Measurements from ENCODE around the gene KCNB1.

Gene KCNB1

GRCh38 chr20:49343246-49343645, 139.2 kb downstream of the KCNB1 start:
- no peak for DNase-seq (ENCODE audit: extremely low spot score)

GRCh38 chr20:49340161-49340966, 142.1 kb downstream of the KCNB1 start:
- POLR2A ChIA-PET: no interaction called here
- TF ChIP-seq CTCF (IDR thresholded peaks at IDR 0.05; ENCODE audit: control extremely low read depth, extremely low read depth, low read depth, missing control alignments): no peak
- no peak for DNase-seq (ENCODE audit: extremely low spot score)
- CTCF ChIA-PET: no interaction called here

More at GRCh38 chr20:49343246-49343645, 139.2 kb downstream of the KCNB1 start:
- ChIA-PET CTCF (interaction anchor here (1.5 to 2.2 kb wide), 3 partner anchors 10 to 503 kb away, joined by 3 to 8 read pairs (median 7); no protein-coding TSS in a partner anchor), POLR2A (no interaction called here)
- TF ChIP-seq CTCF (IDR thresholded peaks at IDR 0.05; ENCODE audit: control extremely low read depth, extremely low read depth, low read depth, missing control alignments): no peak

- no peak for TF ChIP-seq CTCF (IDR thresholded peaks at IDR 0.05; ENCODE audit: control extremely low read depth, extremely low read depth, low read depth, missing control alignments)
- ChIA-PET POLR2A (no interaction called here), CTCF (interaction anchor here (0.7 to 0.8 kb wide), 2 partner anchors 13 to 269 kb away, joined by 3 read pairs; no protein-coding TSS in a partner anchor)
- DNase-seq (ENCODE audit: extremely low spot score): no peak
Measured at GRCh38 chr20:49339123-49339522, 143.3 kb downstream of the KCNB1 start.

GRCh38 chr20:49338061-49338460, 144.4 kb downstream of the KCNB1 start:
- no peak for TF ChIP-seq CTCF (IDR thresholded peaks at IDR 0.05; ENCODE audit: control extremely low read depth, extremely low read depth, low read depth, missing control alignments)
- DNase-seq (ENCODE audit: extremely low spot score): no peak
- POLR2A ChIA-PET: no interaction called here
- CTCF ChIA-PET: interaction anchor here (0.6 to 1.8 kb wide), 2 partner anchors 22 to 147 kb away, joined by 3 to 4 read pairs; no protein-coding TSS in a partner anchor

GRCh38 chr20:49337357-49337756, 145.1 kb downstream of the KCNB1 start:
- POLR2A ChIA-PET: no interaction called here

GRCh38 chr20:49336786-49337185, 145.7 kb downstream of the KCNB1 start:
- ChIA-PET CTCF (interaction anchor here (1.0 to 2.0 kb wide), 6 partner anchors 9 to 204 kb away, joined by 3 to 10 read pairs (median 4); no protein-coding TSS in a partner anchor), POLR2A (no interaction called here)
- TF ChIP-seq CTCF (IDR thresholded peaks at IDR 0.05; ENCODE audit: control extremely low read depth, extremely low read depth, low read depth, missing control alignments): no peak
- no peak for DNase-seq (ENCODE audit: extremely low spot score)

More at GRCh38 chr20:49337357-49337756, 145.1 kb downstream of the KCNB1 start:
- no peak for TF ChIP-seq CTCF (IDR thresholded peaks at IDR 0.05; ENCODE audit: control extremely low read depth, extremely low read depth, low read depth, missing control alignments)
- DNase-seq (ENCODE audit: extremely low spot score): no peak
- CTCF ChIA-PET: interaction anchor here (1.0 to 1.8 kb wide), 3 partner anchors 147 to 203 kb away, joined by 3 to 4 read pairs (median 3); no protein-coding TSS in a partner anchor
